Testis (tissue), 3 donors: ENCODE measurements around the gene IER3. TPM values are rescaled to one million over a fixed set of nuclear protein-coding genes. Genes with fewer than 3 reads are reported as not detected.

Source experiments
- DNase-seq: peaks from one replicate; pipeline ENCODE4 v3.0.0-alpha.2; 2019
- H3K27ac ChIP-seq, 2 donors: fragments of 200-600 bp; sonication (generic); one replicate each; pipeline ENCODE4 v1.5.1; 2019
- H3K27me3 ChIP-seq: fragments of 200-600 bp; sonication (generic); one replicate; pipeline ENCODE4 v1.5.1; 2019
- H3K36me3 ChIP-seq: fragments of 200-600 bp; sonication (generic); one replicate; pipeline ENCODE4 v1.5.1; 2017; ENCODE audit warnings: low read depth; ENCODE audit errors: missing control alignments
- H3K4me1 ChIP-seq: fragments of 200-600 bp; sonication (generic); one replicate; pipeline ENCODE4 v1.5.1; 2019
- H3K4me3 ChIP-seq, 2 donors: fragments of 200-600 bp; sonication (generic); one replicate each; pipeline ENCODE4 v1.5.1; 2017 to 2019
- H3K9me3 ChIP-seq: fragments of 200-600 bp; sonication (generic); one replicate; pipeline ENCODE4 v1.5.1; 2017
- CTCF ChIP-seq, 3 experiments: fragments of 450-650 bp in 2 of 3; fragments of 200-600 bp in 1 of 3; sonication (generic) in 1 of 3; IDR thresholded peaks; one replicate each; pipeline ENCODE4 v1.5.1; 2016 to 2019; ENCODE audit warnings: antibody characterized with exemption in 3 of 3, mild to moderate bottlenecking in 2 of 3, moderate library complexity in 1 of 3
- POLR2A ChIP-seq: fragments of 450-650 bp; IDR thresholded peaks from one replicate; pipeline ENCODE4 v1.6.1; 2017; ENCODE audit warnings: antibody characterized with exemption, mild to moderate bottlenecking, moderate library complexity
- WGBS, 2 donors: methylation state at CpG; one replicate each; pipeline ENCODE4 v1.1.5; 2018; 5-methylcytosine and 5-hydroxymethylcytosine counted together
- intact Hi-C: fragments of 100-400 bp; cut with DNase I; formaldehyde crosslinking; loops from one replicate; pipeline ENCODE4 v1.15.1; 2023; ENCODE audit warnings: low total_unique reads
- polyA plus RNA-seq: library from polyadenylated mRNA; stranded (reverse); fragments of 350-450 nt; fragmentation: Illumina TruSeq; extraction: RNeasy Lipid Tissue Mini Kit (QIAGEN cat#74804); gene quantifications from one replicate; pipeline ENCODE4 v1.2.3, GENCODE V29; 2014; ENCODE audit warnings: low read depth, low replicate concordance; ENCODE audit not compliant: insufficient read depth
- small RNA-seq, 2 donors: library from RNA; depleted of rRNA; stranded (forward); fragments of <200 nt; gene quantifications; one replicate each; pipeline ENCODE3, GENCODE V24; 2016
- total RNA-seq, 2 donors: library from RNA; depleted of rRNA; stranded (reverse); fragments of >200 nt; gene quantifications; one replicate each; pipeline ENCODE4 v1.2.3, GENCODE V29; 2016

The IER3 gene
- total and polyA plus RNA-seq, 3 donors from 2014 or later = 1.4 to 11.1 (median 7.7) TPM

- no peak overlapping the region for H3K4me3 ChIP-seq
- no peak for TF ChIP-seq POLR2A
- TF ChIP-seq CTCF (IDR thresholded peaks at IDR 0.05) = no peak
- peaks cover 8% of the 10 kb centered on the region for H3K4me1 ChIP-seq
- H3K9me3 ChIP-seq = no peaks in the 10 kb centered on the region
- no peaks in the 10 kb centered on the region for H3K36me3 ChIP-seq
- 94 to 95% methylated on average over 5 of the region's 5 CpGs for WGBS, 2 donors
- intact Hi-C loops = no loop called here
- DNase-seq = no peak
- no peak overlapping the region for H3K27ac ChIP-seq
- H3K27me3 ChIP-seq = no peaks in the 10 kb centered on the region
Observed at GRCh38 chr6:30696432-30696831, 47.9 kb downstream of the IER3 start.

Small RNA genes within 50 kb of the gene (small RNA-seq; reads per million reads assigned to genes)
- gene RF00019 (0 reads per million in 2 donors), gene RN7SL353P (0 reads per million in 2 donors)

Other genes with a start within 250 kb of the IER3 start
- 10 to 100 TPM; 68.7 to 72.8 TPM for gene GNL1, start 188.1 kb downstream of the IER3 start, total RNA-seq
- gene GNL1, start 188.1 kb downstream of the IER3 start, polyA plus RNA-seq = 205 TPM
- 10 to 100 TPM; 11.2 to 22.9 TPM for gene PRR3, start 187.3 kb downstream of the IER3 start, total RNA-seq
- 11.0 TPM for gene PRR3, start 187.3 kb downstream of the IER3 start, polyA plus RNA-seq
- gene ABCF1, start 173.1 kb downstream of the IER3 start, total RNA-seq = 10 to 100 TPM; 63.2 to 67.1 TPM
- 104 TPM for gene ABCF1, start 173.1 kb downstream of the IER3 start, polyA plus RNA-seq
- 10 to 100 TPM; 50.8 to 72.7 TPM for gene PPP1R10, start 127.3 kb downstream of the IER3 start, total RNA-seq
- 47.4 TPM for gene PPP1R10, start 127.3 kb downstream of the IER3 start, polyA plus RNA-seq
- gene MRPS18B, start 126.7 kb downstream of the IER3 start, total RNA-seq = 10 to 100 TPM; 36.1 to 49.5 TPM
- gene MRPS18B, start 126.7 kb downstream of the IER3 start, polyA plus RNA-seq = 54.5 TPM
- gene ATAT1, start 117.7 kb downstream of the IER3 start, total RNA-seq = 10 to 100 TPM; 20.7 to 36.4 TPM
- 29.4 TPM for gene ATAT1, start 117.7 kb downstream of the IER3 start, polyA plus RNA-seq
- 10 to 100 TPM; 17.8 to 22.0 TPM for gene C6orf136, start 97.4 kb downstream of the IER3 start, total RNA-seq
- 26.0 TPM for gene C6orf136, start 97.4 kb downstream of the IER3 start, polyA plus RNA-seq
- gene DHX16, start 71.5 kb downstream of the IER3 start, total RNA-seq = 10 to 100 TPM; 68.0 TPM
- 109 TPM for gene DHX16, start 71.5 kb downstream of the IER3 start, polyA plus RNA-seq
- 1 to 10 TPM; 9.0 to 9.3 TPM for gene PPP1R18, start 57.9 kb downstream of the IER3 start, total RNA-seq
- gene PPP1R18, start 57.9 kb downstream of the IER3 start, polyA plus RNA-seq = 24.9 TPM
- 10 to 100 TPM in 1 of 2 donors, 1 to 10 TPM in 1; 9.5 to 10.5 TPM for gene NRM, start 53.6 kb downstream of the IER3 start, total RNA-seq
- gene NRM, start 53.6 kb downstream of the IER3 start, polyA plus RNA-seq = 26.6 TPM
- 10 to 100 TPM; 56.6 to 79.3 TPM for gene MDC1, start 27.3 kb downstream of the IER3 start, total RNA-seq
- 155 TPM for gene MDC1, start 27.3 kb downstream of the IER3 start, polyA plus RNA-seq
- gene TUBB, start 24.2 kb downstream of the IER3 start, total RNA-seq = 100 to 1,000 TPM; 173 to 252 TPM
- 309 TPM for gene TUBB, start 24.2 kb downstream of the IER3 start, polyA plus RNA-seq
- 10 to 100 TPM; 84.1 to 88.1 TPM for gene FLOT1, start 1.9 kb downstream of the IER3 start, total RNA-seq
- gene FLOT1, start 1.9 kb downstream of the IER3 start, polyA plus RNA-seq = 169 TPM
- 10 to 100 TPM; 94.6 to 97.6 TPM for gene DDR1, start 140.0 kb upstream of the IER3 start, total RNA-seq
- 33.8 TPM for gene DDR1, start 140.0 kb upstream of the IER3 start, polyA plus RNA-seq
- 10 to 100 TPM; 23.0 to 30.6 TPM for gene GTF2H4, start 163.7 kb upstream of the IER3 start, total RNA-seq
- 38.1 TPM for gene GTF2H4, start 163.7 kb upstream of the IER3 start, polyA plus RNA-seq
- gene VARS2, start 169.7 kb upstream of the IER3 start, total RNA-seq = 10 to 100 TPM; 36.5 to 45.5 TPM
- 31.4 TPM for gene VARS2, start 169.7 kb upstream of the IER3 start, polyA plus RNA-seq
- not detected for gene SFTA2, start 187.6 kb upstream of the IER3 start, total RNA-seq
- gene SFTA2, start 187.6 kb upstream of the IER3 start, polyA plus RNA-seq = 0.94 TPM
- gene MUCL3, start 196.4 kb upstream of the IER3 start, total RNA-seq = under 1 TPM in 1 of 2 donors, not detected in 1; 0.19 TPM
- gene MUCL3, start 196.4 kb upstream of the IER3 start, polyA plus RNA-seq = 0.45 TPM
- gene MUC21, start 239.2 kb upstream of the IER3 start, total RNA-seq = not detected
- 0.12 TPM for gene MUC21, start 239.2 kb upstream of the IER3 start, polyA plus RNA-seq